Activated T-cell treated with anti-CD3 and anti-CD28 coated beads for 4 hours (primary cell): Measurements from ENCODE around the gene AMFR.
"Not testable (repeated sequence)": the region's sequence is repeated elsewhere in the genome, so short reads cannot be mapped to it uniquely, and the experiment has no call there.

Experiments used
- DNase-seq: peaks from one replicate; pipeline ENCODE4 v3.0.0-alpha.2; 2020

Gene AMFR

DNA sequence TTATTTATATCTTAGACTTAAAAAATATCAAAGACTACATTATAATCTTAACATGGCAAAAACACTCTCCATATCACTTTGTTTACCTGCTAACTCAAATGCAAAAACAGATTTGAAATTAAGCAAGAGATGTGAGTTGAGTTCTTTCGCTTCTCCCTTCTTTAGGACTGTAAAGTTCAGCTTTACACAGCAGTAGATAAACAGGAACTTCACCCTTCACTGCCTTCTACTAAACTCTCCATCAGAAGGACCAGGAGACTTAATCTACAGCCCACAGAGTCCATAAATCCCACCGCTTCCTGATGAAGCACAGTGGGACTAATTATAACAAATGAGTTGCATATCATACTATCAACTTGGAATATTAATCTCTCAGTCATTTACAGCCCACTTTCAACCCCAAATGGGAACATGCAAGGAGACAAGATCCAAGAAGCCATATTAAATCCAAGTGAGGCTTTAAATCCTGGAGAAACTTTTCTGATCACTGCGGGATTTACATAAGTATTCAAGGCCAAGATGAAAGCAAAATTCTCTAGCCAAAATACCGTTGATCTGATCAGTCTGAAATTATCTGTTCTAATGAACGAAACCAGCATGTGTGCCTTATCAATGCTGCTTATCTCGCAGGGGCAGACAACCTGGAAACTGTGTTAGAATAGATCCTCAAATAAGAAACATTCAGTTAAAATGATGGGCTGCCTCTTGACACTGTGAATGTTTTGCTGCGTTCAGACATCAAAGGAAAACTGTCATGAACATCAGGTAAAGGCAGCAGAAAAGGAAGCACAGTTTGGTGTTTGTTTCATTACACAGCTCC lies 1.6 kb downstream of the AMFR start:
- DNase-seq: no peak

- DNase-seq: no peak
These were observed 2.4 kb downstream of the AMFR start for GRCh38 chr16:56422896-56423441.

DNA sequence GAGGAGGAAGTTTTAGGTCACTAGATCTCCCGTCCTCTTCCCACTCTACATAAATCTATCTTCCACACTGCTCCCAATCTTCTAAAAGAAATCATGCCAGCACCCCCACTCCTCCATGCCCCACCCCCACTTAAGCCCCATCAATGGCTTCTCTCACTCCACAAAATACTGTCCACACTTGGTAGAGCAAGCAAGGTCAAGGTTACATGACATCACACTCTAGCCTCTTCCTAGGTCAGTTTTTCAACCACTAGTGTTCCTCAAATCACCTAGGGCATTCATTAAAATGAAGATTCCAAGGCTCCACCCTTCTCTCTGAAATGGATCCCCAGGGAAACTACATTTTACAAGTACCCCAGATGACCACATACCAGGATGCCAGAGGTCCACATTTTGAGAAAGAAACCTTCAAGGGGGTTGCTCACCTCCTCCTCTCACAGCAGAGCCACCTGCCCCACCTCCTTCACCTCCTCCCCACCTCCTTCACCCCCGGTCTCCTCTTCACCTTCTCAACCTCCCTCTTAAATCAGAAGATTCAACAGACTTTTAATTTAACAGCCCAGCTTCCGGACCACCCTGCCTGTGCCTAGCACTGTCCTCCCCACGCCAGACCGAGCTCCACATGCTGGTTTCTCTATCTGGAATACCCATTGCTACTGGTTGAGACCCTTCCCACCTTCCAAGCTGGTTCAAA lies 3.2 kb downstream of the AMFR start:
- DNase-seq: no peak

DNA sequence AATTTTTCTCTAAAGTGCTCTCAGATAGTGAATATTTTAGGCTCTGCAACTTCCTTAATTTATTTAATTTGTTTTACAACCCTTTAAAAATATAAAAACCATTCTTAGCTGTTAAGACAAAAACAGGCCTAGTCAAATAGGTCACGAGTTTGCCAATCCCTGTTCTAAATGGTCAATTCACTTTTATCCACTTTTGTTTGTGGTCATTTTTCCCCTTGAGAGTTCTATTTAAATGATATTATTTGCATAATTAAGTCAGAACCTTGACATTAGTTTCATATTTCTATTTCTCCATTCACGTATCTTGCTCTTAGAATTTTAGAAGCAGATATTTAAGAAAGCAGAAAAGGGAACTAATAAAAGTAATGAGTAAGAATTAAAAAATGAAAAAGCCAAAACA lies 4.0 kb downstream of the AMFR start:
- DNase-seq: no peak

DNA sequence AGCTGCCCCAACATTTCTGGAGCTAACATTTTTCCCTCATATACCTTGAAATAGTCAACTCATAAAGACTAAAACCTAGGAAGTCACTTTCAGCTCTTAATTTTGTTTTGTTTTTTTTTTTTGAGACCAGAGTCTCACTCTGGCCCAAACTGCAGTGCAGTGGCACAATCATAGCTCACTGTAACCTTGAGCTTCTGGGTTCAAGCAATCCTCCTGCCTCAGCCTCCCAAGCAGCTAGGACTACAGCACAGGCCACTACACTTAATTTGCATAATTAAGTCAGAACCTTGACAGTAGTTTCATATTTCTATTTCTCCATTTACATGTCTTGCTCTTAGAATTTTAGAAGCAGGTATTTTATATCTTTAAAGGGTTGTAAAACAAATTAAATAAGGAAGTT lies 4.7 kb downstream of the AMFR start:
- no peak for DNase-seq

- DNase-seq: no peak
These were observed 5.4 kb downstream of the AMFR start for GRCh38 chr16:56419740-56420548.

DNA sequence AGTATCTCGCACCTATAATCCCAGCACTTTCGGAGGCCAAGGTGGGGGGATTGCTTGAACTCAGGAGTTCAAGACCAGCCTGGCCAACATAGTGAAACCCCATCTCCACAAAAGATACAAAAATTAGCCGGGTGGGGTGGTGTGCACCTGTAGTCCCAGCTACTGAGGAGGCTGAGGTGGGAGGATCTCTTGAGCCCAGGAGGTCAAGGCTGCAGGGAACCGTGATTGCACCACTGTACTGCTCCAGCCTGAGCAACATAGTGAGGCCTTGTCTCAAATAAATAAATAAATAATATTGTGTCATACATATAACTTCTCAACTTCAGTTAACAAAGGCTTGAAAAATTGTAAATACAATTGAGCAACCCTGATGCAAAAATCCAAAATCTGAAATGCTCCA lies 8.2 kb downstream of the AMFR start:
- DNase-seq: no peak

GRCh38 chr16:56415875-56416274 lies 9.5 kb downstream of the AMFR start:
- DNase-seq: no peak

- DNase-seq: no peak
These were observed 11.0 kb downstream of the AMFR start for GRCh38 chr16:56414366-56414765.

- no peak for DNase-seq
These were observed 12.0 kb downstream of the AMFR start for GRCh38 chr16:56413381-56413780.

- DNase-seq: no peak
These were observed 13.7 kb downstream of the AMFR start for GRCh38 chr16:56411624-56412023.

GRCh38 chr16:56411123-56411522 lies 14.2 kb downstream of the AMFR start:
- DNase-seq: no peak

DNA sequence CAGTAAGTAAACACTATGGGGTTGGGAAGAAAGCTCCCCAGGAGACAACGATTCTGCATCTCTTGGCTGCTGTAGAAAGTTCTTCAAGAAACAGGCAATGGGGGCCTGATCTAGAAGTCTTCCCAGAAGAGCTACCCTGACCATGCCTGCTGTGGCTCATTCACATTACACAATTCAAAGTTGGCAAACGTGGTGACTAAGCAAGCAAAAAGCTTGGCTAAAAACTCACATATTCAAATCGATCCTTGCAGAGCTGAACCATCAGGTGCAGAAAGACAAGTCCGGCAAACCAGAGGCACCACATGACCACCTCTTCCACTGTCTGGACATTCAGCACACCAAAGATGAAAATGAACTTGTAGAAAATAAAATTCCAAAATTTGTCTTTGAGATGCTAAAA lies 16.1 kb downstream of the AMFR start:
- DNase-seq: no peak

DNA sequence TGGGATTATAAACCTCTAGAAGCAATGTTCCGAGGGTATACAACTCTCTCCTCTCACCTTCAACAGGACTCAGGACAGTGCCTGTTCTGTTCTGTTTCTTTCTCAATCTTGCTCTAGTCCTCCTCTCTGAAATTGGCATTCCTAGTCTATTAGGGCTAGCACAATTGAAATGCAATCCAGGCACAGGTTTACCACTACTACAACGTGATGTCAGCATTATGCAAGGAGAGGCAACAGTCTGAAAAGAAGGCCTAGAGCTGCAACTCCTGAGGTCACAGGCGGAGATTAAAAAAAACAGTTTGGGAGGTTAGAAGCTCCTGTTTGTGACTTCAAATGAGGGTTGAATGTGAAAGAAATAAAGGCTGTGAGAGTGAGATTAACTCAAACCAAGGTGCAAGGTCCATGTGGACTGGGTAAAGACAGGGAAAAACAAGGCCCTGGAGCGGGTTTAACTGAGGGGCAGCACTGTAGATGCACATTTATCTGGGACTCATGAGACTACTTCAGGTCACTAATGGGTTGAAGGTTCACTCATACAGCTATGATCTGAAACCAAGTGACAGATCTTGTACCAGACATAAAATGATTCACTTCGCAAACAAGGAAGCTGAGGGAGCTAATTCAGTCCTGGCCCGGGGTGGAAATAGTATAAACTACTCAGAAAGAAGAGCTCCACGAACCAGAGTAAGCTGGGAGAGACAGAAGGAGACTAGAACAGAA lies 16.8 kb downstream of the AMFR start:
- DNase-seq: no peak

GRCh38 chr16:56405977-56406672 lies 19.2 kb downstream of the AMFR start:
- no peak for DNase-seq

DNA sequence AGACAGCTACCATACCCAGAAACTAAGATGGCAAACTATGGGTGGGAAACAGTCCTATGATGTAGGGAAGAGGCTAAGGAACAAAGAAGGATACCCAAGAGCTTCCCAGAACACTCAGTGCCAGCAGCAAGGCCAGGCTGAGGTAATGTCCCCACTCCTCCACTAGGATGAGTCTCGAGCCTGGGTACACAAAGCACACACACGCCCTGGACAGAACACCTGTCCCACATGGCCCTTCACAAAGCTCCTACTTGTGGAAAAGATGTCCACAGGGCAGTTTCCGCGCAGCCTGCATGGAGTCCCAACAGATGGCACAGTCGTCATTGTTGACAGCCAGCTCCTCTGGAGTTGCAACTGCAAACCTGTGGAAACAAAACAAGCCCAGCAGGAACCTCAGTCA lies 23.9 kb downstream of the AMFR start:
- no peak for DNase-seq

GRCh38 chr16:56400458-56400857 lies 24.9 kb downstream of the AMFR start:
- DNase-seq: no peak

DNA sequence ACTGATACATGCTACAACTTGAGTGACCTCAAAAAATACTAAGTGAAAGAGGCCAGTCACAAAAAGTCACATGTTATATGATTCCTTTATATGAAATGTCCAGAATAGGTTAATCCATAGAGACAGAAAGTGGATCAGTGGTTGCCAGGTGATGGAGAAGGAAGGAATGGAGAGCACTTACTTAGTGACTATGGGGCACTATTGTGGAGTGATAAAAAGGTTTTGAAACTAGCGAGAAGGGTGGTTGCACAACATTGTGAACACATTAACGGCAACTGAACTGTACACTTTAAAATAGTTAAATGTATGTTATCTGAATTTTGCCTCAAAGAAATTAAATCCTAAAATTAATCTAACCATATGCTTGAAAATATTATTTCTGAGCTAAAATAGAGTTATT lies 25.9 kb downstream of the AMFR start:
- DNase-seq: no peak

DNA sequence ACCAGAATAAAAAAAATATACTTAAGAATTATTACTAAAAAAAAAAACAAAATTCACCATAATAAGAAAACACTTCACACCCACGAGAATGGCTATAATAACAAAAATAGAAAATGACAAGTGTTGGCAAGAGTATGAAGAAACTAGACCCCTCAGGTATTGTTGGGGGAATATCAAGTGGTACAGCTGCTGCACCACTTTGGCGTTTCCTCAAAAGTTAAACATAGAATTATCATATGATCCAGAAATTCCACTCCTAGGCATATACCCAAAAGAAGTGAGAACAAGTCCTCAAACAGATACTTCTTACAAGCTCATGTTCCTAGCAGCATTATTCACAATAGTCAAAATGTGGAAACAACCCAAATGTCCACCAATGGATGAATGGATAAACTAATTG lies 26.3 kb downstream of the AMFR start:
- DNase-seq: no peak

DNA sequence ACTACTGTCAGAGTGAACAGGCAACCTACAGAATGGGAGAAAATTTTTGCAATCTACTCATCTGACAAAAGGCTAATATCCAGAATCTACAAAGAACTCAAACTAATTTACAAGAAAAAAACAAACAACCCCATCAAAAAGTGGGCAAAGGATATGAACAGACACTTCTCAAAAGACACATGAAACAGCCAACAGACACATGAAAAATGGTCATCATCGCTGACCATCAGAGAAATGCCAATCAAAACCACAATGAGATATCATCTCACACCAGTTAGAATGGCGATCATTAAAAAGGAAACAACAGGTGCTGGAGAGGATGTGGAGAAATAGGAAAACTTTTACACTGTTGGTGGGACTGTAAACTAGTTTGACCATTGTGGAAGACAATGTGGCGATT lies 28.6 kb downstream of the AMFR start:
- not testable (repeated sequence) for DNase-seq

DNA sequence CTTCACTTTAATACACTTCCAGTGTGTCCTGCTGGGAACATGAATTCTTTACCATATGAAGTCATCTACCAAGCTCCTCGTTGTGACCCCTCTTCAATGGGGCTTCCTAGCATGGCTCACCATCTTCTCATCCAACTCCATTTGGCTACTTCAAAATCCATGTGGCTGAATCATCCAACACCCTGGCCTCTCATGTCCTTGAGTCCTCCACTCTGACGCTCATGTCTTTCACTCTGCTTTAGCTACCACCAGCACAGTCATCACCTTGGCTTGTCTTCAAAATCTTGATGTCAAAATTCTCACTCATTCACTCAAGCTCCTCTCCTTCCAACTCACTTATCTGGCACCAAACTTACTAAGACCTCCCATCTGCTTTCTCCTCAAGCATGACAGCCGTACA lies 35.8 kb downstream of the AMFR start:
- no peak for DNase-seq

DNA sequence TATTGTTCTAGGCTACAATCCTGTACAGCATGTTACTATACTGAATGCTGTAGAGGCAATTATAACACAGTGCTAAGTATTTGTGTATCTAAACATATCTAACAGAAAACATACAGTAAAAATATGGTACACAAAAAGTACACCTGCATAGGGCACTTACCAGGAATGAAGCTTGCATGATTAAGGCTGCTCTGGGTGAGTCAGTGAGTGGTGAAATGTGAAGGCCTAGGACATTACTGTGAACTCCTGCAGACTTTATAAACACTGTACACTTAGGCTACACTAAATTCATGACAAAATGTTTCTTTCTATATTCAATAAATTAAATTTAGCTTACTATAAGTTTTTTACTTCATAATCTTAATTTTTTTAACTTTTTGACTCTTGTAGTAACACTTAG lies 37.1 kb downstream of the AMFR start:
- no peak for DNase-seq
